HG03025 (cell line): ENCODE measurements around the gene SLC19A1.
"Not testable (repeated sequence)": the region's sequence is repeated elsewhere in the genome, so short reads cannot be mapped to it uniquely, and the experiment has no call there.

Experiments used
- ATAC-seq: cut with Tn5 transposase; IDR thresholded peaks from one replicate; pipeline ENCODE4 v1.9.1; 2021; ENCODE audit warnings: mild to moderate bottlenecking, moderate library complexity; ENCODE audit not compliant: unreplicated experiment, low FRiP score

The SLC19A1 gene

GRCh38 chr21:45577801-45578175, 35.5 kb upstream of the SLC19A1 start:
- no peak for ATAC-seq

- no peak for ATAC-seq
Observed at GRCh38 chr21:45576838-45577737, 34.8 kb upstream of the SLC19A1 start.

GRCh38 chr21:45575993-45576837, 34.0 kb upstream of the SLC19A1 start:
- no peak for ATAC-seq

GRCh38 chr21:45575304-45575992, 33.2 kb upstream of the SLC19A1 start:
- no peak for ATAC-seq

- no peak for ATAC-seq
Observed at GRCh38 chr21:45574691-45575090, 32.5 kb upstream of the SLC19A1 start.

- no peak for ATAC-seq
Observed at GRCh38 chr21:45574081-45574501, 31.9 kb upstream of the SLC19A1 start.

GRCh38 chr21:45573452-45574035, 31.3 kb upstream of the SLC19A1 start:
- no peak for ATAC-seq

GRCh38 chr21:45572783-45573451, 30.7 kb upstream of the SLC19A1 start:
- ATAC-seq, result no peak

- ATAC-seq, result no peak
Observed at GRCh38 chr21:45572231-45572630, 30.0 kb upstream of the SLC19A1 start.

GRCh38 chr21:45571641-45572040, 29.4 kb upstream of the SLC19A1 start:
- ATAC-seq, result no peak

- no peak for ATAC-seq
Observed at GRCh38 chr21:45570826-45571601, 28.8 kb upstream of the SLC19A1 start.

- ATAC-seq, result no peak
Observed at GRCh38 chr21:45570071-45570470, 27.8 kb upstream of the SLC19A1 start.

- ATAC-seq, result no peak
Observed at GRCh38 chr21:45568383-45568782, 26.1 kb upstream of the SLC19A1 start.

- not testable (repeated sequence) for ATAC-seq
Observed at GRCh38 chr21:45564137-45564536, 21.9 kb upstream of the SLC19A1 start.

- no peak for ATAC-seq
Observed at GRCh38 chr21:45562965-45563364, 20.7 kb upstream of the SLC19A1 start.

- ATAC-seq, result no peak
Observed at GRCh38 chr21:45562402-45562801, 20.2 kb upstream of the SLC19A1 start.

GRCh38 chr21:45561241-45561640, 19.0 kb upstream of the SLC19A1 start:
- not testable (repeated sequence) for ATAC-seq

GRCh38 chr21:45560106-45561021, 18.1 kb upstream of the SLC19A1 start:
- no peak for ATAC-seq
